Type B pancreatic cell (in vitro differentiated cells): ENCODE measurements around the gene NOVA1. TPM values are rescaled to one million over a fixed set of nuclear protein-coding genes. Genes with fewer than 3 reads are reported as not detected.
"Not testable (repeated sequence)": the region's sequence is repeated elsewhere in the genome, so short reads cannot be mapped to it uniquely, and the experiment has no call there.

ENCODE experiments used
- DNase-seq: peaks from one replicate; pipeline ENCODE4 v3.0.0; 2021; ENCODE audit warnings: mixed read lengths; ENCODE audit not compliant: unreplicated experiment; ENCODE audit errors: extremely low spot score
- H3K27ac Mint-ChIP-seq: 2 replicates; pipeline ENCODE4 v1.8.0; 2021; ENCODE audit warnings: mild to moderate bottlenecking, mixed read lengths
- H3K27me3 Mint-ChIP-seq: 2 replicates; pipeline ENCODE4 v1.8.0; 2021; ENCODE audit warnings: mixed read lengths
- H3K36me3 Mint-ChIP-seq: 2 replicates; pipeline ENCODE4 v1.8.0; 2021; ENCODE audit warnings: mixed read lengths
- H3K4me1 Mint-ChIP-seq: one replicate; pipeline ENCODE4 v1.8.0; 2021; ENCODE audit warnings: mixed read lengths; ENCODE audit not compliant: unreplicated experiment
- H3K4me3 Mint-ChIP-seq: 2 replicates; pipeline ENCODE4 v1.8.0; 2021; ENCODE audit warnings: mild to moderate bottlenecking, mixed read lengths
- H3K9me3 Mint-ChIP-seq: 2 replicates; pipeline ENCODE4 v1.8.0; 2021; ENCODE audit warnings: mixed read lengths
- long read RNA-seq: library from polyadenylated mRNA; unstranded; transcript quantifications from one replicate; pipeline ENCODE4 v2.0.0, GENCODE V29; 2020
- total RNA-seq: library from RNA; stranded (reverse); gene quantifications from 2 replicates; pipeline ENCODE4 v1.2.1, GENCODE V29; 2021; ENCODE audit warnings: low replicate concordance
- TF ChIP-seq, protein P1 (sequence below): fragments of 200-600 bp; sonication (generic); conservative IDR thresholded peaks from 2 replicates; pipeline ENCODE4 v1.5.0; 2021; ENCODE audit warnings: antibody characterized with exemption, mild to moderate bottlenecking

NOVA1 gene, protein sequence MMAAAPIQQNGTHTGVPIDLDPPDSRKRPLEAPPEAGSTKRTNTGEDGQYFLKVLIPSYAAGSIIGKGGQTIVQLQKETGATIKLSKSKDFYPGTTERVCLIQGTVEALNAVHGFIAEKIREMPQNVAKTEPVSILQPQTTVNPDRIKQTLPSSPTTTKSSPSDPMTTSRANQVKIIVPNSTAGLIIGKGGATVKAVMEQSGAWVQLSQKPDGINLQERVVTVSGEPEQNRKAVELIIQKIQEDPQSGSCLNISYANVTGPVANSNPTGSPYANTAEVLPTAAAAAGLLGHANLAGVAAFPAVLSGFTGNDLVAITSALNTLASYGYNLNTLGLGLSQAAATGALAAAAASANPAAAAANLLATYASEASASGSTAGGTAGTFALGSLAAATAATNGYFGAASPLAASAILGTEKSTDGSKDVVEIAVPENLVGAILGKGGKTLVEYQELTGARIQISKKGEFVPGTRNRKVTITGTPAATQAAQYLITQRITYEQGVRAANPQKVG
- 8.8 and 22.6 TPM in 2 replicates for total RNA-seq
- long read RNA-seq, partial matches to known transcripts: 2 of 3 reads
- long read RNA-seq, other reads (novel, unspliced or antisense): 0 of 3 reads

DNA sequence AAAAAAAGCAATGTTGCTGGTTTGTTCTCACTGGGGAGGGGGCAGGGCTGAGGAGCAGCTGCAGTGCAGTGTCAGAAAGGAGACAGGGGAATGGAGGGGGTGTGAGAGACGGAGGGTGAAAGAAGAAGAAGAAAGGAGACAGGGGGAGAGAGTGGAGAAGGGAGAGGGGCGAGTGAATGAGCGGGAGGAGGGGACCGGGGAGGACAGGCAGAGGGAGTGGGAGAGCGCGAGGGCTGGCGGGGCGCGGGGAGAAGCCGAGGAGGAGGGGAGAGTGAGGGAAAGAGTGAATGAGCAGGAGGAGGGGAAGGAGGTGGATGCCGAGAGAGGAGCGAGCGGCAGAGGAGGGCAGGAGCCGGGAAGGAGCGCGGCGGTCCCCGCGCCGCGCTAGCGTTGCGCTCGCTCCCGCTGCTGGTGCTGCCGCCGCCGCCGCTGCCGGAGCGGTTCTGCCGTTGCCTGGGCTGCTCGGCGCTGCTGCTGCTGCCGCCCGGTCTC is at the start of gene NOVA1:
Gene NOVA1, minus strand, starts transcription at position 445 of the 492 bp plus-strand sequence. CDS start 597 bp downstream, outside the sequence.
- no peak for DNase-seq
- H3K27ac Mint-ChIP-seq: peak within 1 kb of the TSS; percentile 83
- TF ChIP-seq, protein P1, sequence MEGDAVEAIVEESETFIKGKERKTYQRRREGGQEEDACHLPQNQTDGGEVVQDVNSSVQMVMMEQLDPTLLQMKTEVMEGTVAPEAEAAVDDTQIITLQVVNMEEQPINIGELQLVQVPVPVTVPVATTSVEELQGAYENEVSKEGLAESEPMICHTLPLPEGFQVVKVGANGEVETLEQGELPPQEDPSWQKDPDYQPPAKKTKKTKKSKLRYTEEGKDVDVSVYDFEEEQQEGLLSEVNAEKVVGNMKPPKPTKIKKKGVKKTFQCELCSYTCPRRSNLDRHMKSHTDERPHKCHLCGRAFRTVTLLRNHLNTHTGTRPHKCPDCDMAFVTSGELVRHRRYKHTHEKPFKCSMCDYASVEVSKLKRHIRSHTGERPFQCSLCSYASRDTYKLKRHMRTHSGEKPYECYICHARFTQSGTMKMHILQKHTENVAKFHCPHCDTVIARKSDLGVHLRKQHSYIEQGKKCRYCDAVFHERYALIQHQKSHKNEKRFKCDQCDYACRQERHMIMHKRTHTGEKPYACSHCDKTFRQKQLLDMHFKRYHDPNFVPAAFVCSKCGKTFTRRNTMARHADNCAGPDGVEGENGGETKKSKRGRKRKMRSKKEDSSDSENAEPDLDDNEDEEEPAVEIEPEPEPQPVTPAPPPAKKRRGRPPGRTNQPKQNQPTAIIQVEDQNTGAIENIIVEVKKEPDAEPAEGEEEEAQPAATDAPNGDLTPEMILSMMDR: no peak
- peaks cover 3% of the 10 kb centered on the region for H3K4me1 Mint-ChIP-seq
- peaks cover 5% of the 10 kb centered on the region for H3K36me3 Mint-ChIP-seq
- H3K27me3 Mint-ChIP-seq: peaks cover 51% of the 10 kb centered on the region
- H3K9me3 Mint-ChIP-seq: no peaks in the 10 kb centered on the region
- H3K4me3 Mint-ChIP-seq: peak within 1 kb of the TSS; percentile 97

DNA sequence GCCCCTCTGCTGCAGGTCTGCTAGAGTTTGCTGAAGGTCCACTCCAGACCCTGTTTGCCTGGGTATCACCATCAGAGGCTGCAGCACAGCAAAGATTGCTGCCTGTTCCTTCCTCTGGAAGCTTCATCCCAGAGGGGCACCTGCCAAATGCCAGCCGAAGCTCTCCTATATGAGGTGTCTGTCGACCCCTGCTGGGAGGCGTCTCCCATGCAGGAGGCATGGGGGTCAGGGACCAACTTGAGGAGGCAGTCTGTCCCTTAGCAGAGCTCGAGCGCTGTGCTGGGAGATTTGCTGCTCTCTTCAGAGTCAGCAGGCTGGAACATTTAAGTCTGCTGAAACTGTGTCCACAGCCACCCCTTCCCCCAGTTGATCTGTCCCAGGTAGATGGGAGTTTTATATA is 47.2 kb upstream of the NOVA1 start:
- H3K27me3 Mint-ChIP-seq, H3K36me3 Mint-ChIP-seq, H3K27ac Mint-ChIP-seq, H3K4me1 Mint-ChIP-seq, H3K9me3 Mint-ChIP-seq, DNase-seq, H3K4me3 Mint-ChIP-seq: not testable (repeated sequence)

DNA sequence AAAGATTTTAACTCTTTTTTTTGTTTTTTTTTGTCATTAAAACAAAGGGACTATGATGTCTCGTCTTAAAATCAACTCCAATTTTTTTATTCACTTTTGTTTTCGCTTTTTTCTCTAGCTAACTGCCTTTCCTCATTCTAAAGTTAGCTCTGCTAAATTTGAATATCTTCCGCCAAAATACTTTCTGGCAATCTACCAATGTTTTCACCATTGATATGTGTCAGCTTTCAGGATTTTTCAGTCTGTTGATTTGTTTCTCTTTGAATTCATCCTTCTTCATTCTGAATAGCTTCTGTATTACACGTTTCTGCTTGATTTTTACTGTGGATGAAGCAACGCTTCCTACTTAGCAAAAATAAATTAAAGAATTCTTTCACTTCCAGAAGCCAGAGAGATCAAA is 38.7 kb upstream of the NOVA1 start:
- no peaks in the 10 kb centered on the region for H3K9me3 Mint-ChIP-seq
- H3K27ac Mint-ChIP-seq: no peak overlapping the region
- H3K36me3 Mint-ChIP-seq: no peaks in the 10 kb centered on the region
- no peaks in the 10 kb centered on the region for H3K27me3 Mint-ChIP-seq
- H3K4me3 Mint-ChIP-seq: no peak overlapping the region
- DNase-seq: no peak
- no peaks in the 10 kb centered on the region for H3K4me1 Mint-ChIP-seq
- TF ChIP-seq, protein P1: no peak

DNA sequence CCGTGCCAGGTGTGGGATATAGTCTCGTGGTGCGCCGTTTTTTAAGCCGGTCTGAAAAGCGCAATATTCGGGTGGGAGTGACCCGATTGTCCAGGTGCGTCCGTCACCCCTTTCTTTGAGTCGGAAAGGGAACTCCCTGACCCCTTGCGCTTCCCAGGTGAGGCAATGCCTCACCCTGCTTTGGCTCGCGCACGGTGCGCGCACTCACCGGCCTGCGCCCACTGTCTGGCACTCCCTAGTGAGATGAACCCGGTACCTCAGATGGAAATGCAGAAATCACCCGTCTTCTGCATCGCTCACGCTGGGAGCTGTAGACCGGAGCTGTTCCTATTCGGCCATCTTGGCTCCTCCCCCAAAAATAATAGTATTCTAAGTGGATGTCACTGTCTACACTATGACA is 37.1 kb upstream of the NOVA1 start:
- H3K9me3 Mint-ChIP-seq, H3K4me3 Mint-ChIP-seq, H3K4me1 Mint-ChIP-seq, H3K36me3 Mint-ChIP-seq, DNase-seq, H3K27me3 Mint-ChIP-seq, H3K27ac Mint-ChIP-seq: not testable (repeated sequence)

DNA sequence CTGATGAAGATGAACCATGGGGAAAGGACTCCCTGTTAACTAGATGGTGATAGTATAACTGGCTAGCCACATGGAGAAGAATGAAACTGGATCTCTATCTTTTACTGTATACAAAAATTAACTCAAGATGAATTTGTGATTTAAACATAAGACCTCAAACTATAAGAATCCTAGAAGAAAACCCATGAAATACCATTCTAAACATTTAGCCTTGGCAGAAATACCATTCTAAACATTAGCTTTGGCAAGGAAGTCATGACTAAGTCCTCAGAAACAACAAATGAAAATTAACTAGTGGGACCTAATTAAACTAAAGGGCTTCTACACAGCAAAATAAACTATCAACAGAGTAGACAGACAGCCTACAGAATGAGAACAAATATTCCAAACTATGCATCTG is 28.4 kb upstream of the NOVA1 start:
- Mint-ChIP-seq H3K9me3 (no peaks in the 10 kb centered on the region), H3K36me3 (no peaks in the 10 kb centered on the region), H3K27ac (no peak overlapping the region), H3K27me3 (no peaks in the 10 kb centered on the region), H3K4me1 (no peaks in the 10 kb centered on the region), H3K4me3 (no peak overlapping the region)
- DNase-seq: no peak
- TF ChIP-seq, protein P1: no peak

DNA sequence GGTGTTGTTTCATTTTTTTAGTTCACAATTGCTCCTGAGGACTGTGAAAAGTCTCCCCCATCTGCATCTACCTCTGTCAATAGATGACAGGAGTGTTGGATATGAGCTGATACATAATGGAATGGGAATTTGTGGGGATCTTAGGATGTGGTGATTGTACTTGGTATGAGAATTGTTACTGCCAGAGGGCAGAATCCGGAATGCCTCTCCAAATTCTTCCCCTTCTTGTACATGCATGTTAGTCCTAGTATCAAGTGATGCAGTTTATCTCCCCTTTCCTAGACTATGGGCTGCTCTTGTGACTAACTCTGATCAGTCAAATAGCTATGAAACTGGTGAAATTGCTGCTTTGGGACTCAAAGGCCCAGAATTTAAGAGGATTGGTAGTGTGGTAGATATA is 24.8 kb upstream of the NOVA1 start:
- Mint-ChIP-seq H3K9me3 (no peaks in the 10 kb centered on the region), H3K27me3 (no peaks in the 10 kb centered on the region), H3K4me3 (no peak overlapping the region), H3K27ac (no peak overlapping the region), H3K4me1 (no peaks in the 10 kb centered on the region), H3K36me3 (no peaks in the 10 kb centered on the region)
- TF ChIP-seq, protein P1: no peak
- DNase-seq: no peak
